Spleen (tissue), 7 donors: ENCODE measurements around the gene SLCO4A1.

Source experiments
- POLR2A ChIP-seq, 3 donors: fragments of 450-650 bp; IDR thresholded peaks; one replicate each; pipeline ENCODE4 v1.5.1; 2017; ENCODE audit warnings: antibody characterized with exemption in 3 of 3, mild to moderate bottlenecking in 1 of 3
- POLR2AphosphoS5 ChIP-seq, 3 donors: sonication (generic); formaldehyde crosslinking; IDR thresholded peaks; one replicate each; pipeline ENCODE4 v1.5.1; 2017; ENCODE audit warnings: antibody characterized with exemption in 3 of 3
- TF ChIP-seq, protein P1 (sequence below), 11 experiments: fragments of 200-600 bp in 7 of 11; fragments of 450-650 bp in 4 of 11; sonication (generic) in 4 of 11; IDR thresholded peaks in 8 of 11; conservative IDR thresholded peaks in 3 of 11; 1 replicate in 7 of 11; 2 replicates in 4 of 11; pipeline versions ENCODE4 v1.4.0 to v1.8.0; 2016 to 2021; ENCODE audit warnings: antibody characterized with exemption in 11 of 11, inconsistent platforms in 4 of 11, mild to moderate bottlenecking in 1 of 11
- donor health status: DM: no; HTN: no; CAD: no; lungs with moderate emphysema.
- donor health status: DM: no; HTN: no; CAD: no.
- donor health status: DM: no; HTN: no; CAD: no.

DNA sequence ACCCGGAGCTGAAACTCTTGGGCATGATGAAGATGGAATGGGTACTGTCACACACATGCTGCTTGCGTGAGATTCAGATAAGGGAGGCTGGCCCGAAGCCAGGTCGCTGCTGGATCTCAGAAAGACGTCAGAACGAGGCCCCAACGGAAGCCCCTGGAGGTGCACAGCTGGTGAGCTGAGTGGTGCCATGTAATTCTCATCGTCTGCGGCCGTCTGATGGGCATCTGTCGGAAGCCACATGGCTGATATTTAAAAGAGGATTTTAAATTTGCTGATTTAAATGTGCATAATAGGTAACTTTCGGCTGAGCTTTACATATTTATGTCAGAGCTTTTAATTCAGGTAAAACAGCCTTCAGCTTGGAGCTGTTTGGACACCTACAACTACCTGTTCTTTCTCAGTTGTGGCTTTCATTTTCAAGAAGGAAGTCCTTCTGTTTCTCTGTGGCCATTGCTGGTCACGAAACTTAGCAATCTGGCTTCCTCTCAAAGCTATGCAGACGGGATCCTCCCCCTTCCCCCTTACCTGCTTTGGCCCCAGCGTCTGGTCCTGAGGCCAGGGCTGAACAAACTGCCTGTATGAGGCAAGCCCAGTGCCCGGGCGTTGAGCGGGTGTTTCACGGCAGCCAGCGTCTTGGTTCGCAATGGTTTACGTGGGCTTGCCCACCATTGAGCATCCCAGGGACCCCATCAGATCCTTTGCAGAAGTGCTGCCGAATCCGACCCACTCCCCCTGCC, 9.2 kb downstream of the SLCO4A1 start:
- TF ChIP-seq, protein P1, sequence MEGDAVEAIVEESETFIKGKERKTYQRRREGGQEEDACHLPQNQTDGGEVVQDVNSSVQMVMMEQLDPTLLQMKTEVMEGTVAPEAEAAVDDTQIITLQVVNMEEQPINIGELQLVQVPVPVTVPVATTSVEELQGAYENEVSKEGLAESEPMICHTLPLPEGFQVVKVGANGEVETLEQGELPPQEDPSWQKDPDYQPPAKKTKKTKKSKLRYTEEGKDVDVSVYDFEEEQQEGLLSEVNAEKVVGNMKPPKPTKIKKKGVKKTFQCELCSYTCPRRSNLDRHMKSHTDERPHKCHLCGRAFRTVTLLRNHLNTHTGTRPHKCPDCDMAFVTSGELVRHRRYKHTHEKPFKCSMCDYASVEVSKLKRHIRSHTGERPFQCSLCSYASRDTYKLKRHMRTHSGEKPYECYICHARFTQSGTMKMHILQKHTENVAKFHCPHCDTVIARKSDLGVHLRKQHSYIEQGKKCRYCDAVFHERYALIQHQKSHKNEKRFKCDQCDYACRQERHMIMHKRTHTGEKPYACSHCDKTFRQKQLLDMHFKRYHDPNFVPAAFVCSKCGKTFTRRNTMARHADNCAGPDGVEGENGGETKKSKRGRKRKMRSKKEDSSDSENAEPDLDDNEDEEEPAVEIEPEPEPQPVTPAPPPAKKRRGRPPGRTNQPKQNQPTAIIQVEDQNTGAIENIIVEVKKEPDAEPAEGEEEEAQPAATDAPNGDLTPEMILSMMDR (IDR thresholded peaks at IDR 0.05 in 8 of 11, conservative IDR thresholded peaks at IDR 0.05 in 3 of 11), result no peak
- TF ChIP-seq POLR2A (IDR thresholded peaks at IDR 0.05), result no peak
- peak in 2 of 3 donors; percentile 58 to 67 for TF ChIP-seq POLR2AphosphoS5 (IDR thresholded peaks at IDR 0.05)
